ENCODE results near the gene ZC3H4. TPM values are rescaled to one million over a fixed set of nuclear protein-coding genes. Genes with fewer than 3 reads are reported as not detected.

ZC3H4 gene
- total RNA-seq, 1 experiment from 2014 or later, result 105 TPM

DNA sequence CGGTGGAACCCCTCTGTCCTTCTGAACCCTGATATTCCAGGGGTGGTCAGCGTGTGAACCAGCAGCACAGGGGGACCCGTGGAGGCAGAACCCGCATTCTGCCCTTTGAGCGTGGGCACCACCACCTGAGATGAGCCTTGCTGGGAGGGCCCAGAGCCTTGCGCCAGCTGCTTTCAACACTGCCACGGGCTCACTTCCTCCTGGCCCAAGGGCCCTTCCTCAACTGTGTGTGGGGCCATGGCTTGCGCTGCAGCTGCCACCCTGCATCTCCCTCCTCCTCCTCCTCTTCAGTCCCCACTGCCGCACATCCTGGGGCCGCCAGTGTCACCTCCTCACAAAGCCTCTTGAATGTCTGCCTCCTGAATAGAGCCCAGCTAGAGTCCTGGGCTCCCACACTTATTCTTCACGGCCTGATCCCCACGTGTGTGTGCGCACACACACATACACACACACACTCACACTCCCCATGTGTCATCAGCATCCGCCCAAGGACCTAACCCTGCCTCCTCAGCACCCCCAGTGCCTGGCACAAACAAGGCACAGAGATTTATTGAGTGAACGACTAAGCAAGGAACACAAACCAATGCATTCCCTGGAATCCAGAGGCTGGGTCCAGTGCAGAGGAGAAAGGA, 38.3 kb downstream of the ZC3H4 start:
- Histone ChIP-seq H4K5ac (ENCODE audit: insufficient read length, low read depth, low read length) (no peak overlapping the region), H3K27ac (ENCODE audit: insufficient read length, low read depth, low read length) (no peak overlapping the region), H3K9me3 (ENCODE audit: control insufficient read depth, low read depth, low read length) (no peaks in the 10 kb centered on the region), H3K4me1 (ENCODE audit: insufficient read depth, low read length) (no peaks in the 10 kb centered on the region), H2AK5ac (ENCODE audit: insufficient read length, low read length) (no peak overlapping the region), H3K4ac (ENCODE audit: low read depth, low read length) (no peak overlapping the region), H2BK15ac (ENCODE audit: low read depth, low read length) (no peak overlapping the region), H4K91ac (ENCODE audit: insufficient read length, low read depth, low read length) (no peak overlapping the region), H3K79me2 (ENCODE audit: insufficient read depth, low read length) (no peaks in the 10 kb centered on the region), H3K27me3 (ENCODE audit: insufficient read depth, low read length) (no peaks in the 10 kb centered on the region), H2AFZ (ENCODE audit: low read length) (no peak overlapping the region), H3K23me2 (ENCODE audit: insufficient read length, low read depth, low read length, poor library complexity, severe bottlenecking) (no peaks in the 10 kb centered on the region), H3K23ac (ENCODE audit: insufficient read length, low read depth, low read length) (no peak overlapping the region), H2BK12ac (ENCODE audit: insufficient read length, low read depth, low read length) (no peak overlapping the region), H2BK120ac (ENCODE audit: low read depth, low read length, poor library complexity, severe bottlenecking) (no peak overlapping the region), H4K20me1 (ENCODE audit: control insufficient read depth, insufficient read depth, insufficient read length) (peaks cover 2% of the 10 kb centered on the region), H4K8ac (replicated peaks; ENCODE audit: insufficient read length, low read depth, low read length) (no peak overlapping the region), H3K79me1 (ENCODE audit: insufficient read depth, low read depth, low read length, poor library complexity, severe bottlenecking) (no peaks in the 10 kb centered on the region), H2BK5ac (ENCODE audit: insufficient read length, low read length) (no peak overlapping the region), H3K9ac (ENCODE audit: extremely low read depth, insufficient read length, low read length) (no peak overlapping the region), H3T11ph (ENCODE audit: low read length) (no peak overlapping the region), H2BK20ac (ENCODE audit: low read depth, low read length, poor library complexity, severe bottlenecking) (no peak overlapping the region), H3K14ac (ENCODE audit: insufficient read depth, low read length) (no peak overlapping the region), H3K56ac (ENCODE audit: insufficient read length, low read depth, low read length) (no peak overlapping the region), H3K4me2 (ENCODE audit: insufficient read depth, insufficient read length, low read length) (no peak overlapping the region), H3K18ac (ENCODE audit: insufficient read length, low read depth, low read length) (no peak overlapping the region)
- Mint-ChIP-seq H3K4me3 (no peak overlapping the region), H3K27ac (peak overlapping the region in 2 of 3 experiments; percentile 23 to 94; a peak in 3 of 7 replicates), H3K9me3 (no peaks in the 10 kb centered on the region), H3K4me1 (peaks cover 0 to 3% of the 10 kb centered on the region in 2 experiments; a peak in 2 of 4 replicates), H3K27me3 (ENCODE audit: low read depth) (no peaks in the 10 kb centered on the region), H3K36me3 (ENCODE audit: insufficient read depth in 1 of 3, low read depth in 3 of 3) (peaks cover 35 to 75% (median 70%) of the 10 kb centered on the region in 3 experiments; a peak in 6 of 7 replicates)
- no CpG with 5 or more reads among the region's 15 CpGs for WGBS (ENCODE audit: extremely low coverage, insufficient read length, low lambda C conversion rate)
- no peak for DNase-seq
- TF ChIP-seq, protein P1, sequence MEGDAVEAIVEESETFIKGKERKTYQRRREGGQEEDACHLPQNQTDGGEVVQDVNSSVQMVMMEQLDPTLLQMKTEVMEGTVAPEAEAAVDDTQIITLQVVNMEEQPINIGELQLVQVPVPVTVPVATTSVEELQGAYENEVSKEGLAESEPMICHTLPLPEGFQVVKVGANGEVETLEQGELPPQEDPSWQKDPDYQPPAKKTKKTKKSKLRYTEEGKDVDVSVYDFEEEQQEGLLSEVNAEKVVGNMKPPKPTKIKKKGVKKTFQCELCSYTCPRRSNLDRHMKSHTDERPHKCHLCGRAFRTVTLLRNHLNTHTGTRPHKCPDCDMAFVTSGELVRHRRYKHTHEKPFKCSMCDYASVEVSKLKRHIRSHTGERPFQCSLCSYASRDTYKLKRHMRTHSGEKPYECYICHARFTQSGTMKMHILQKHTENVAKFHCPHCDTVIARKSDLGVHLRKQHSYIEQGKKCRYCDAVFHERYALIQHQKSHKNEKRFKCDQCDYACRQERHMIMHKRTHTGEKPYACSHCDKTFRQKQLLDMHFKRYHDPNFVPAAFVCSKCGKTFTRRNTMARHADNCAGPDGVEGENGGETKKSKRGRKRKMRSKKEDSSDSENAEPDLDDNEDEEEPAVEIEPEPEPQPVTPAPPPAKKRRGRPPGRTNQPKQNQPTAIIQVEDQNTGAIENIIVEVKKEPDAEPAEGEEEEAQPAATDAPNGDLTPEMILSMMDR (conservative IDR thresholded peaks at IDR 0.05), result no peak

Measured in H9 (cell line).